ENCODE data around the gene RIC8B.

Gene RIC8B

DNA sequence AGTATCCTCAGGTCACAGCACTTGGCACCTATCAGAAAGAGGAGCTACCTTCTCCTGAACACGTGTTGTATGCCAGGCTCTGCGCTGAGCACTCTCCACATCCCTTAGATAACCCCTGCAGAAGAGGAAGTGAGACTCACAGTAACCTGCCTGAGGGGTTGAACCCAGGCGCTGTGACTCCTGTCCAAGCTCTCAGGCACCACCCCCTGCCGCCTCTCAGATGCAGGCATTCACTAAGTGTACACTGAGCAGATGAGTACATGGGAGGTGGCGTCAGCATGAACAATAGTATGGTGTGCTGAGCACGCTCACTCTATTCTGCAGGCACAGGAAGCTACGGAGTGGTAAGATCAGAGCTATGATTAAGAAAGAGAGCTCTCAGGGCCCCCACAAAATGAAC, 21.0 kb upstream of the RIC8B start:
- Histone ChIP-seq H3K9me3 (ENCODE audit: insufficient read depth, low read length) (no peaks in the 10 kb centered on the region), H2AFZ (ENCODE audit: low read depth, low read length) (no peak overlapping the region; the same call in 1 of the 2 replicates), H4K20me1 (ENCODE audit: insufficient read depth, low read length) (no peaks in the 10 kb centered on the region), H3K4me3 (ENCODE audit: low read length) (peak overlapping the region; percentile 6; the same call in 1 of the 2 replicates), H3K27ac (ENCODE audit: low read length) (no peak overlapping the region), H3K36me3 (replicated peaks; ENCODE audit: low read depth, low read length) (no peaks in the 10 kb centered on the region), H3K27me3 (ENCODE audit: low read depth, low read length) (no peaks in the 10 kb centered on the region), H3K79me2 (ENCODE audit: low read length) (no peaks in the 10 kb centered on the region), H3K9ac (ENCODE audit: low read length) (no peak overlapping the region), H3K4me2 (ENCODE audit: low read length) (peak overlapping the region; percentile 54), H3K4me1 (ENCODE audit: low read length) (peaks cover 13% of the 10 kb centered on the region)
- TF ChIP-seq, protein P1, sequence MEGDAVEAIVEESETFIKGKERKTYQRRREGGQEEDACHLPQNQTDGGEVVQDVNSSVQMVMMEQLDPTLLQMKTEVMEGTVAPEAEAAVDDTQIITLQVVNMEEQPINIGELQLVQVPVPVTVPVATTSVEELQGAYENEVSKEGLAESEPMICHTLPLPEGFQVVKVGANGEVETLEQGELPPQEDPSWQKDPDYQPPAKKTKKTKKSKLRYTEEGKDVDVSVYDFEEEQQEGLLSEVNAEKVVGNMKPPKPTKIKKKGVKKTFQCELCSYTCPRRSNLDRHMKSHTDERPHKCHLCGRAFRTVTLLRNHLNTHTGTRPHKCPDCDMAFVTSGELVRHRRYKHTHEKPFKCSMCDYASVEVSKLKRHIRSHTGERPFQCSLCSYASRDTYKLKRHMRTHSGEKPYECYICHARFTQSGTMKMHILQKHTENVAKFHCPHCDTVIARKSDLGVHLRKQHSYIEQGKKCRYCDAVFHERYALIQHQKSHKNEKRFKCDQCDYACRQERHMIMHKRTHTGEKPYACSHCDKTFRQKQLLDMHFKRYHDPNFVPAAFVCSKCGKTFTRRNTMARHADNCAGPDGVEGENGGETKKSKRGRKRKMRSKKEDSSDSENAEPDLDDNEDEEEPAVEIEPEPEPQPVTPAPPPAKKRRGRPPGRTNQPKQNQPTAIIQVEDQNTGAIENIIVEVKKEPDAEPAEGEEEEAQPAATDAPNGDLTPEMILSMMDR (IDR thresholded peaks at IDR 0.05; ENCODE audit: low read depth, low read length) = no peak

DNA sequence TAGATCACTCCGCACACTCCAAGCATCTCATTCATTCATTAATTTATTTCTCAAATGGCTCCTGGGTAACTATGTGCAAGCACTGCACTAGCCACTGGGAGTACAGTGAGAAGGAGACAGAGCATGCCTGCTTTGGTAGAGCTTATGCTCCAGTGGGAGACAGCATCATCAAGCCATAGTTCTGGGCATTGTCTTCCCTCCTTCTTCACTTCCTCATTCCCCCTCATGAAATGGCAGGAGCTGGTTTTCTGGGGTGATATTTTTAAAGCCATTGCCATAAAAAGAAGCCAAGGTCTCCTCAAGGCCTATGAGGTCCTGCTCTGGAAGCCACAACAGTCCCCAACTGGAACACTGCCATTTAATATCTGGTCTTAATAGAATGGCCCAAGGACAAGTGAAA, 20.2 kb upstream of the RIC8B start:
- no peak overlapping the region for H2AFZ ChIP-seq (ENCODE audit: low read depth, low read length)

DNA sequence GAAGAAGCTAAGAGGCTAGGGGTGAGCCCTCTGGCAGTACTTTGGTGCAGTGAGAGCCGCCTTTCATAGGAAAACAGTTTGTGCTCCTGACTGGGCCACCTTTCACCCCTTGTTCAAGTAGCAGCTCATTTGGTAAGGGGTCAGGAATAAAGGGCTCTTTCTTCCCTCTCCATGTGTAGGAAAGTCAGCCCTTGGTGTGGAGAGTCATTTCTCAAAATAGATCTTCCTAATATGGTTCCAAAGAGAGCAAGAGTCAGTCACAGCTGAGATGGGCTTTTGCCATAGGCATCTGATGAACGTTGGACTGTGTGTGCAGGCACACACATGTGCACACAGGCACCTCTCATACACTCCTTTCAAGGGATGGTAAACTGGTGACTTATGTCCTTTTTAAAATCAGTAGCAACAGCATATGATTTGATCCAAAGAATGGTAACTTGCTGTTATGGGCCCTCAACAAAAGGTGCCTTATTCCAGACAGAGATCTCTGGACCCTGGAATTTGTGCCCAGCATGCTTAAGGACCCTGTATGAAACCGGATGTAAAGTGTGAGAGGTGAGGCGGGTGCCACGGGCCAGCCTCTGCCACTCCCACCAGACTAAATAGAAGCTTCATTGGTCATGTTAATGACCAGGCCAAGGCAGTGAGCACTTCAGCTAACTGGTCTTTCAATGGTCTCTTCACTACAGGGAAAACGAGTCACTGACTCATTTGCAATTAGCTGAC, 16.7 kb upstream of the RIC8B start:
- Histone ChIP-seq H3K9ac (ENCODE audit: low read length) (no peak overlapping the region), H2AFZ (ENCODE audit: low read depth, low read length) (no peak overlapping the region; the same call in 1 of the 2 replicates), H3K36me3 (replicated peaks; ENCODE audit: low read depth, low read length) (no peaks in the 10 kb centered on the region), H3K27ac (ENCODE audit: low read length) (no peak overlapping the region), H3K4me2 (ENCODE audit: low read length) (no peak overlapping the region), H3K27me3 (ENCODE audit: low read depth, low read length) (no peaks in the 10 kb centered on the region), H3K79me2 (ENCODE audit: low read length) (no peaks in the 10 kb centered on the region), H4K20me1 (ENCODE audit: insufficient read depth, low read length) (no peaks in the 10 kb centered on the region), H3K9me3 (ENCODE audit: insufficient read depth, low read length) (no peaks in the 10 kb centered on the region), H3K4me3 (ENCODE audit: low read length) (no peak overlapping the region), H3K4me1 (ENCODE audit: low read length) (peaks cover 32% of the 10 kb centered on the region)
- no peak for TF ChIP-seq EZH2phosphoT487 (IDR thresholded peaks at IDR 0.05; ENCODE audit: low read depth)
- TF ChIP-seq, protein P1 (IDR thresholded peaks at IDR 0.05; ENCODE audit: low read depth, low read length) = no peak

More for the DNA sequence above, 20.2 kb upstream of the RIC8B start:
- no peak for TF ChIP-seq EZH2phosphoT487 (IDR thresholded peaks at IDR 0.05; ENCODE audit: low read depth)
- TF ChIP-seq, protein P1 (IDR thresholded peaks at IDR 0.05; ENCODE audit: low read depth, low read length) = no peak
- Histone ChIP-seq H4K20me1 (ENCODE audit: insufficient read depth, low read length) (no peaks in the 10 kb centered on the region), H3K9ac (ENCODE audit: low read length) (no peak overlapping the region), H3K4me2 (ENCODE audit: low read length) (peak overlapping the region; percentile 54; the same call in 1 of the 2 replicates), H3K9me3 (ENCODE audit: insufficient read depth, low read length) (no peaks in the 10 kb centered on the region), H3K27ac (ENCODE audit: low read length) (no peak overlapping the region), H3K27me3 (ENCODE audit: low read depth, low read length) (no peaks in the 10 kb centered on the region), H3K4me1 (ENCODE audit: low read length) (peaks cover 13% of the 10 kb centered on the region), H3K4me3 (ENCODE audit: low read length) (no peak overlapping the region), H3K79me2 (ENCODE audit: low read length) (no peaks in the 10 kb centered on the region), H3K36me3 (replicated peaks; ENCODE audit: low read depth, low read length) (no peaks in the 10 kb centered on the region)

DNA sequence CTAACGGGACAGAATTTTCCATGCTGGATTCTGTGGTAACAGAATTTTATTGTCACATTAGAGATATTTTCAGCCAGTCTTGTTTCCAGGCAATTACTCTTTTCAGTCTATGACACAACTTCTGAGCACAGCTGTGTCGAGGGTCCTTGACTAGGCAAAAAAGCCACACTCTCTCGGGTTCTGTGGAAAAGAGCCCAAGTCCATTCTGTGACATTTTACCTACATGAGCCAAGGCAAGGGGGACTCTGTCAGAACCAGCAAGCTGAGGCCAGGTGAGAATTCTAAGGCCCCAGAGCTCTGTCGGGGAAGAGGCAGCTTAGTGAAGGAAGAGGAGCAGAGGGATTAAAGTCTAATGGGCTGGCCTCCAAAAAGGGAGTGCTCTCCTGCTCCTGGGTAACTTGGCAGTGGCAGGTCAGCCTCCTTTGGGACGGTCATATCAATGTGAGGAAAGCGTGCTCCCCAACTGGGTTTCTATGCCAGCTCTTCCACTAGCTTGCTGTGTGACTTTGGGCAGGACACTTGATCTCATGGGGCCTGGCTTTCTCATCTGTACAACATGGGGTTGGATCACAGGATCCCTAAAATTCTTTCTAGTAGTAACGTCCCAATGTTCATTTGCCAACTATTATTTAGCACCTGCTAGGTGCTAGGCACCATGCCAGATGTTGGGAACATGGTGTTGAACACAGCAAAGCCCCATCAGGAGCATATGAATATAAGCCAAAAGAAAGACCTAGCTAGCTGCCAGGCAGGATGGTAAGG, 16.0 kb upstream of the RIC8B start:
- no peak overlapping the region for H2AFZ ChIP-seq (ENCODE audit: low read depth, low read length)
- peaks cover 26% of the 10 kb centered on the region for H3K4me1 ChIP-seq (ENCODE audit: low read length)
- no peaks in the 10 kb centered on the region for H3K79me2 ChIP-seq (ENCODE audit: low read length)
- no peak overlapping the region for H3K9ac ChIP-seq (ENCODE audit: low read length)
- H3K4me2 ChIP-seq (ENCODE audit: low read length) = no peak overlapping the region
- H3K36me3 ChIP-seq (replicated peaks; ENCODE audit: low read depth, low read length) = no peaks in the 10 kb centered on the region
- no peak overlapping the region for H3K4me3 ChIP-seq (ENCODE audit: low read length)
- no peak for TF ChIP-seq EZH2phosphoT487 (IDR thresholded peaks at IDR 0.05; ENCODE audit: low read depth)
- TF ChIP-seq, protein P1 (IDR thresholded peaks at IDR 0.05; ENCODE audit: low read depth, low read length) = no peak
- no peaks in the 10 kb centered on the region for H4K20me1 ChIP-seq (ENCODE audit: insufficient read depth, low read length)
- no peak overlapping the region for H3K27ac ChIP-seq (ENCODE audit: low read length)
- H3K27me3 ChIP-seq (ENCODE audit: low read depth, low read length) = no peaks in the 10 kb centered on the region
- no peaks in the 10 kb centered on the region for H3K9me3 ChIP-seq (ENCODE audit: insufficient read depth, low read length)
